GM18498 (cell line): ENCODE measurements around the gene HMGN2.
"Not testable (repeated sequence)": the region's sequence is repeated elsewhere in the genome, so short reads cannot be mapped to it uniquely, and the experiment has no call there.

Source experiments
- ATAC-seq: cut with Tn5 transposase; IDR thresholded peaks from one replicate; pipeline ENCODE4 v1.9.1; 2021; ENCODE audit warnings: mild to moderate bottlenecking, moderate library complexity; ENCODE audit not compliant: unreplicated experiment

Gene HMGN2

DNA sequence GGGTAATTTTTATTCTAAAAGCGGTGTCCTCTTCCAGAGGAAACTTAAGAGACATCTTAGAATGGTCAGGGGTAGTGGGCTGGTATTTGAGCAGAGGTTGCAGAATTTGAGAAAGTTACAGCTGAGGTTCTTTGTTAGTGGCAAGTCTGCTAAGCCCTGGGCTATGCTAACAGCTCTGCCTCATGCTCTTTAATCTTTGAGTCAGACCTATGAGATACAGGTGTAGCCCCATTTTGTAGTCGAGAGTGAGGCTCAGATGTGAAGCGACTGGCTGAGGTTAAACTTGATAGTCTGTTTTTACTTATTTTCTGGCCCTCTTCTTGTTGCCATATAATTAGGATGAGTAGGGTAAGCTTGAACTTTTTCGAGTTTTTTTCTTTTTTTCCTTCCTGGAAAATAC lies 4.7 kb downstream of the HMGN2 start:
- ATAC-seq, result no peak

DNA sequence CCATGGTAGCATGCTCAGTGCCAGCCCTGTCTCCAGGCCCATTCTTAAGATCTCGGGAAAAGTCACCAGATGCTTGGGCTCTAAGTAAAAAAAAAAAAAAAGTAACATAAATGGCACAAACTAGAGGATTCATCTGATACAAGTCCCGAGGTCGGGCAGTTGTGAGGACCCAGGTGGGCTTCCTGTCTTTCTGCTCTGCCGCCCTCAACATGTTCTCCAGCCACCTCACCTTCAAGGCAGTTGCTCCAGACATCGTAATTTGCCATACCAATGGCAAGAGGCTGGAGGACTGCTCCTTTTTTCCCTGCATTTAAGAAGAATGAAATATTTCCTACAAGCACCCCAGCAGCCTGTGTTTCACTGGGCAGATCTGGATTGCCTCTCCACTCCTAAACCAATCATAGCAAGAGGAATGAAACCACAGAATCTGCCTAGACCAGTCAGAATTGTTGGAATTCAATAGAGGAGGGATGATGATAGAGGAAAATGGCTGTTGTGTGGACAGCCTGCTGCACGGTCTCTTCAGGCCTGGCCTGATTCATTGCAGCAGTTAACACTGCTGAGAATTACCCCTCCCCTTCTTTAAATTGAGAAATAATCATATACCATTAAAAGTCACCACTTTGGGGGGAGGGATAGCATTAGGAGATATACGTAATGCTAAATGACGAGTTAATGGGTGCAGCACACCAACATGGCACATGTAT lies 5.4 kb downstream of the HMGN2 start:
- ATAC-seq, result no peak

DNA sequence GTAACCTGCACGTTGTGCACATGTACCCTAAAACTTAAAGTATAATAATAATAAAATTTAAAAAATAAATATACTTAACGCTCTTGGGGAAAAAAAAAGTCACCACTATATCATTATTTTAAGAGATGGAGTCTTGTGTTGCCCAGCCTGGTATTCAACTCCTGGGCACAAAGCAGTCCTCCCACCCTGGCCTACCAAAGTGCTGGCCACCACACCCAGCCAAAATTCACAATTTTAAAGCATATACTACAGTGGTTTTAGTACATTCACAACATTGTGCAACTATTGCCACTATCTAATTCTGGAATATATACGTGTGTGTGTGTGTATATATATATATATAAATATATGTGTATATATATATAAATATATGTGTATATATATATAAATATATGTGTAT lies 5.9 kb downstream of the HMGN2 start:
- no peak for ATAC-seq

DNA sequence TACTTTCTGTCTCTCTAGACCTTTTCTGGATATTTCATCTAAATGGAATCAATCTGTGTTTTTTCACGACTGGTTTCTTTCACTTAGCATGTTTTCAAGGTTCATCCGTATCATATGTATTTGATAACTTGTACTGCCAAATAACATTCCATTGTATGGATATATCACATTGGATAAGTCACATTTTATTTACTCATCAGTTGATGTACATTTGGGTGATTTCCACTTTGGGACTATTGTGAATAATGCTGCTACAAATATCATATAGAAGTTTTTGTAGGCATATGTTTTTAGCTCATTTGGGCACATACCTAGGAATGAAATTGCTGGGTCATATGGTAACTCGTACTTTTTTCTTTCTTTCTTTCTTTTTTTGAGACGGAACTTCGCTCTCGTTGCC lies 6.7 kb downstream of the HMGN2 start:
- no peak for ATAC-seq

DNA sequence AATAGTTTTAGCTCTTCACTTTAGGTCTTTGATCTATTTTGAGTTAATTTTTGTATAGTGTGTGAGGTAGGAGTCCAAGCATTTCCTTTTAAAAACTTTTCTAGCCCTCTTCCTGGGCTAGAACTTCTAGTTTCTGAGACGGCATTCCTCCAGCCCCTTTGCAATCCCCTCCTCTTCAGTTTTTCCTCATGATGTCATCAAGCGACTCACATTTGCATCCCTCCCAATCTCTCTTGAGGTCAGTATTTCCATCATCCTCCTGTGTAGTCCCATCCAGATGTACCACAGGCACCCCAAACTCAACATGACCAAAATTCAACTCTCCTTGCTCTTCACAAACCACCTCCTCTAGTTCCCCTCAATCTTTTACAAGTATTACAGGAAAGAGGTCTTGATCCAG lies 10.7 kb downstream of the HMGN2 start:
- no peak for ATAC-seq

DNA sequence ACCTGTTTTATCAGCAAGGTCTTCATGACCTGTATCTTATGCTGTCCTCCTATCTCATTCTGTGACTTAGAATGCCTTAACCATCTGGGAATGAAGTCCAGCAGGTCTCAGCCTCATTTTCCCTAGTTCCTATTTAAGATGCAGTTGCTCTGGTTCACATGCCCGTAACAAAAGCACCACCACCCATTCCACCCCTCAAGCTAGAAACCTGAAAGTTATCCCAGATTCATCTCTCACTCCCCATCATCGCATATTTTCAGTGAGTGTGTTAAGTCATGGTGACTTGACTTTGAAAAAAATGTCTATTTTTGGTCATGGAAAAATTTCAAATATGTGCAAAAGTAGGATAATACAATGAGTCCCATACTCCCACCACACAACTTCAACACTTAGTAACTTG lies 11.7 kb downstream of the HMGN2 start:
- ATAC-seq, result no peak

DNA sequence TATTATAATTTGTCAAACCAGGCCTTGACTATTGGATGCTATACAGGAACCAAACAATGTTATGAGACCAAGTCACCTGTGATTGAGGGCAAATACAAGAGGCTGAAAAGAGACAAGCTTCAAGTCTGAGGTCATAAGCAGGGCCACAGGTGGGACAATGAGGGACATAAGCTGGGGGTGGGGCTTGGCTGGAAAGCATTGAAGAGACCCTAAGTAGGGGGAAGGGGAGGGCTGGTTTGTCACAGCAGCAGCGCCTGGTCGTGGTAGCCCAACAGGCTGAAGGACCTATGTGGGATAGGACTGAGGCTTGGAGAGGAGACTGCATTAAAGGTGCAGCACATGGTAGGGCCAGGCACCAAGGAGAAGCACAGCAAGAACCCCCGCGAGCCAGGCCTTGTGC lies 17.9 kb downstream of the HMGN2 start:
- no peak for ATAC-seq

DNA sequence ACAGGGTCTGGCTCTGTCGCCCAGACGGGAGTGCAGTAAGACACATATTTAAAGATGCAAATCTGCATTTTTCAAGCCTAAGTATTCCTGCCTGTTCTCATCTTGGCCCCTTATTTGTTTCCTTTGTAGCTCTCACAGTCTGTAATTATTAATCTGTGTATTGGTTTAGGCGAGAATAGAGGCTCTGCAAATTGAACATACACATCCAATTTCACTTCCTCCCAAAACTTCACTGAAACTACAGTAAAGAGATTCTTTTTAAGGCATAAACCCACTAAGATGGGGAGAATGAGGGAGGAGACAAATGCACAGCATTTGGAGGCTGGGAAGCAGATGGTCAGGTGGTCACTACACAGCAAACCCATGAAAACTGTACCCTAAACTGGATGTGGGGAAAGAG lies 21.0 kb downstream of the HMGN2 start:
- no peak for ATAC-seq

DNA sequence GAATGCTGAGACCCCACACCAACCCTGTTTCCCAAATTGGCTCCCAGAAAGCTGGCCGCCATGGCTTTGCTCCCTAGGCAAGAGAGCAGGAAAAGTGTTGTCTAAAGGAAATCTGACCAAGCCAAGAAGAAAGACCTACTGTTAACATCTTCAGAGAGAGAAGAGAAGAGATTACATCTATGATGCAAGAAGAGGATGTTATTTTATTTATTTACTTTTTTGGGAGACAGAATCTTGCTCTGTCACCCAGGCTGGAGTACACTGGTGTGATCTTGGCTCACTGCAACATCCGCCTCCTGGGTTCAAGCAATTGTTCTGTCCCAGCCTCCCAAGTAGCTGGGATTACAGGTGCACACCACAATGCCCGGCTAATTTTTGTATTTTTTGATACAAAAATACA lies 21.7 kb downstream of the HMGN2 start:
- ATAC-seq, result no peak

DNA sequence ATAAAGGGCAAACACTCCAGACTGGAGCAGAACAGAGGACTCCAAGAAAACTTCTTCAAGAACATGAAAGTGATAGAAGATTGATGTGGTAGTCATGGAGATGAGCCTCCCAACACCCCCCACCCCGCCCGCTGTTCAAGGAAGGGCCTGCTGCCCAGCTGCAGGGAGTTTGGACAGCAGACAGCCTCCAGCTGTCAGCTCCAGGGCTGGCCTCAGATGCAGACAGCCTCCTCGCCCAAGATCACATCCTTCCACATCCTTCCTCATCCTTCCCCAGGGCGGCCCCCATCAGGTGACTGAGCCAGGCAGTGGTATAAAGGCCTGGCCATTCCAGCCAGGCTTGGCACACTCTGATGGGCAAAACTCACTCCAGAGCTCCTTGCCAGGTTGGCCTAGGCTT lies 24.6 kb downstream of the HMGN2 start:
- no peak for ATAC-seq

DNA sequence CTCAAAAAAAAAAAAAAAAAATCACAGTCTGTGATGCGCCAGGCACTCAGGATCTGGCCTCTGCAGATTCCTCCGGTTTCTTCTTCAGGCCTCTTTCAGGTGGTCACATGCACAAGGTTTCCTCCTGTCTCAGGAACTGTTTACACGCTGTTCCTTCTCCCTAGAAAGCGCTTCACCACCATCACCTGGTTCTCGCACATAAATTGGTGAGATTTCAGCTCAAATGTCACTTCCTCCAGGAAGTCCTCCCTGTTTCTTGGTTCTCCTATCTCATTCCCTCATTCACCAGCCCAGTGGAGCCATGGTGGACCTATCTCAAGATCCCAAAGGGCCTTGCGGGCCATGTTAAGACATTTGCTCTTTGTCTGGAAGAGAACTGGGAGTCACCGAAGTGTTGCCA lies 26.7 kb downstream of the HMGN2 start:
- ATAC-seq, result no peak

DNA sequence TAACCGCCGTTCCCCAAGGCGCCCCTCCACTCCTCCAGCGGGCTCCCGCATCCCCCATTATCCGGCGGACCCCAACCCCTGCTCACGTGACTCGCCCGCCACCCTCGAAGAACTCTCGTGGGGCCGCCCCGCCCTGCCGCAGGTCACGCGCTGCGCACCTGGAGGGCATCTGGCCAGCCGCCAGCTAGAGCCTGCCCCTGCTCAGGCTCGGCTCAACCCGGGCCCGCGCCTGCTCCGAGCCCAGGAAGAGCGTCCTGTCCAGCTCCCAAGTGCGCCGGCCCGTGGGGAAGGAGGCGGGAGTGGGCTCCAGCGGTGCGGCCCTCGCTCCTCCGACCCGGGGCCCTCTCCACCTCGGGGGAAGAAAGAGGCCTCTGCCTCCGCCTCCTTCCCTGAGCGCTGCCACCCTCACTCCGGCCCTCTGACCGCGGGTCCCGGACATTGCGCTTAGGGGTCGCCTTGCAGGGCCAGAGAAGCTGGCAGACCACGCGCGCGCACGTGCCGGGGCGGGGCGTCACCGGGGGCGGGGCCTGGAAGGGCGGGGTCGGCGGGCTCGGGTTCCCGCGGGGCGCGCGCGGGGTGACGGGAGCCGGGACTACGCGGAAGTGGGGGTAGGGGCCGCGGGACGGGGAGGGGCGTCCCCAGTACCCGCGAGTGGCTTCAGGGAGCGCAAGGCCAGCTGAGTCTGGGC lies 28.4 kb downstream of the HMGN2 start:
- ATAC-seq, result peak; percentile 74

DNA sequence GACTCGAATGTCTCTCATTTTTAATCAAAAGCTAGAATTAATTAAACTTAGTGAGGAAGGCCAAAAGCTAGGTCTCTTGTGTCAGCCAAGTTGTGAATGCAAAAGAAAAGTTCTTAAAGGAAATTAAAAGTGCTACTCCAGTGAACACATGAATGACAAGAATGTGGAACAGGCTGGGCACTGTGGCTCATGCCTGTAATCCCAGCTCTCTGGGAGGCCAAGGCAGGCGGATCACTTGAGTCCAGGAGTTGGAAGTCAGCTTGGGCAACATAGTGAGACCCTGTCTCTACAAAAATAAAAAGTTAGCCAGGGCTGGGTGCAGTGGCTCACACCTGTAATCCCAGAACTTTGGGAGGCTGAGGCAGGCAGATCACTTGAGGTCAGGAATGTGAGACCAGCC lies 38.5 kb downstream of the HMGN2 start:
- not testable (repeated sequence) for ATAC-seq

DNA sequence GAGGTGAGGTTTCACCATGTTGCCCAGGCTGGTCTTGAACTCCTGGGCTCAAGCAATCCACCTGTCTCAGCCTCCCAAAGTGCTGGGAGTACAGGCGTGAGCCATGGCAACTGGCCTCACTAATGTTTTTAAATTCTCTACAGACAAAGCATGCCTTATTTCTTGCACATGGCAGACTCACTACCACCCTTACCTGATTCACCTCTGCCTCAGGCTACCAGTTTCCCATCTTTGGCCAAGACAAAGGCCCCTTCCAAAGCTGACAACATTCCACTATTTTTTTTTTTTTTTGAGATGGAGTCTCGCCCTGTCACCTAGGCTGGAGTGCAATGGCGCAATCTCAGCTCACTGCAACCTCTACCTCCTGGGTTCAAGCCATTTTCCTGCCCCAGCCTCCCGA lies 43.6 kb downstream of the HMGN2 start:
- ATAC-seq, result not testable (repeated sequence)

DNA sequence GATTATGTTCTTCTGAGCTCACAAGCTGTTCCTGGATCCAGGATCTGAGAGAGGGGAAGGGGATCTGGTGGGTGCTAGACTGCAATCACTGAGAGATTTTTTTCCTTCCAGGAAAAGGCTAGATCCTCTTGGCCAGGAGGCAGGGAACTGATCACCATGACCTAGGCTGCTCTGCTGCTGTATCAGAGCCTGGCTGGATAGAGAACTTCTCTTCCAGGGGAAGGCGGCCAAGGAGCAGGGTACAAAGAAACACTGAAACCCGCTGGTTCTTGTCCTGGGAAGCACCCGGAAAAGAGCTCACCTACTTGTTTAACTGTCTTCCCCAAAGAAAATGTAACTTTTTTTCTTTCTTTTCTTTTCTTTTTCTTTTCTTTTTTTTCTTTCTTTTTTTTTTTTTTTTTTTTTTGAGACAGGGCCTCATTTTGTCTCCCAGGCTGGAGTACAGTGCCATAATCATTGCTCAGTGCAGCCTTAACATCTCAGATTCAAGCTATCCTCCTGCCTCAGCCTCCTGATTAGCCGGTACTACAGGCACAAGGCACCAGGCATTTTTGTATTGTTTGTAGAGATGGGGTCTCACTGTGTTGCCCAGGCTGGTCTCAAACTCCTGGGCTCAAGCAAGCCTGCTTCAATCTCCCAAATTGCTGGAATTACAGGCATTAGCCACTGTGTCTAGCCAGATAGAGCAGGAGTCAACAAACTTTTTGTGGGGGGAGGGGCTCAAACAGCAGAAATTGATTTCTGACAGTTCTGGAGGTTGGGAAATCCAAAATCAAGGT lies 44.9 kb downstream of the HMGN2 start:
- no peak for ATAC-seq

DNA sequence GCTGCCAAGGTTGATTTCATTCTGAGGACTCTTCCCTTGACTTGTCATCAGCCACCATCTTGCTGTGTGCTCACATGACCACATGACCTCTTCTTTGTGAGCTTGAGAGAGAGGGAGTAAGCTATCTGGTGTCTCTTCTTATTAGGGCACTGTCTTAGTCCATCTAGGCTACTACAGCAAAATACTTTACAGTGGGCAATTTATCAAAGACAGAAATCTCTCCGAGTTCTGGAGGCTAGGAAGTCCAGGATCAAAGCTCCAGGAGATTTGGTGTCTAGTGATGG lies 45.5 kb downstream of the HMGN2 start:
- no peak for ATAC-seq

DNA sequence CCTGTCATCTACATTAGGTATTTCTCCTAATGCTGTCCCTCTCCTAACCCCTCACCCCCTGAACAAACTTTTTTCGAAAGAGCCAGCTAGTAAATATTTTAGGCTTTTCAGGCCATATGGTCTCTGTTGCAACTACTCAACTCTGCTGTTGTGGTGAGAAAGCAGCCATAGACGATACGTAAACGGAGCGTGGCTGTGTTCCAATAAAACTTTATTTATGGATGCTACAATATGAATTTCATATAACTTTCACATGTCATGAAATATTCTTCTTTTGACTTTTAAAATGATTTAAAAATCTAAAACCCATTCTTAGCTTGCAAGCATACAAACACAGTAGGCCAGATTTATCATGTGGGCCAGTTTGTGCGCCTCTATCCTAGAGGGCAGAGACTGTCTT lies 46.1 kb downstream of the HMGN2 start:
- ATAC-seq, result no peak

DNA sequence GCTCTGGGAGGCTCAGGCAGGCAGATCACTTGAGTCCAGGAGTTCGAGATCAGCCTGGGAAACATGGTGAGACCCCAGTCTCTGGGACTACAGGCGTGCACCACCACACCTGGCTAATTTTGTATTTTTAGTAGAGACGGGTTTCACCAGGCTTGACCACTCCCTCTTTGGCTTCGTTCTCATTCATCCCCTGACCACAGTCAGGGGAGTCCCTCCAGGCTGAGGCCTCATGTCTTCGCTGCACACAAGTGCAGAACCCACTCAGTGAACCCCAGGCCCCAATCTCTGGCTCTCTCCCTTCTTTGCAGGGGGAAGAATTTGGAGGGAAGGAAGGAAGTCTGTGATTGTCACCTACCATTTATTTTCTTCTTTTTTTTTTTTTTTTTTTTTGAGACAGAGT lies 48.1 kb downstream of the HMGN2 start:
- ATAC-seq, result no peak

DNA sequence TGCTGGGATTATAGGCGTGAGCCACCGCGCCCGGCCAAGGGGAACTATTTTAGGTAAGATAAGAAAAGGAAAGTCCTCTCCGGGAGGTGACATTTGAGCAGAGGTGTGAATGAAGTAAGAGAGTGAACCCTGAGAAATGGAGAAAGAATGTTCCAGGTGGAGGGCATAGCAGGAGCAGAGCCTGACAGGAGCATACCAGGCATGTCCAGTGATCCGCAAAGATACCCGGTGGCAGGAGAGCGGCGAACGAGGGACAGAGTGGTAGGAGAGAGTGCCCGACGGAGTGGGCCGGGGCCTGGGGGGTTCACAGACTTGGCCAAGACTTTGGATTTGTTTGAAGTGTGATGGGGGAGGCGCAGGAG lies 49.4 kb downstream of the HMGN2 start:
- no peak for ATAC-seq

DNA sequence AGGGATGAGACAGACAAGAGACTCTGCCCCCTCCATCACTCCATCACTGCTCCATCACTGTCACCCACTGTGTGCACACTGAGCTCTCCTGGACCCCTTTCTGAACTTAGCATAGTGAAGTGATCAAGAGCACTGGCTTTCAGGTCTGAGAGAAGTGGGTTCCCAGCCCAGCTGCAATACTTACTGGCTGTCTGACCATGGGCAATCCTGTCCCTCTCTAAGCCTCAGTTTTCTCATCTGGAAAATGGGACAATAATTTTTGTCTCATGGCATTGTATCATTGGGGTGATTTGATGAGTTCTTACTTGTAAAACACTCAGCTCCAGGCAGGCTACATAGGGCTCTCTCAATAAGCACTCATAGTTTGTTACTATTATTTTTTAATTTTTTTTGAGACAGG lies 49.8 kb downstream of the HMGN2 start:
- ATAC-seq, result no peak

DNA sequence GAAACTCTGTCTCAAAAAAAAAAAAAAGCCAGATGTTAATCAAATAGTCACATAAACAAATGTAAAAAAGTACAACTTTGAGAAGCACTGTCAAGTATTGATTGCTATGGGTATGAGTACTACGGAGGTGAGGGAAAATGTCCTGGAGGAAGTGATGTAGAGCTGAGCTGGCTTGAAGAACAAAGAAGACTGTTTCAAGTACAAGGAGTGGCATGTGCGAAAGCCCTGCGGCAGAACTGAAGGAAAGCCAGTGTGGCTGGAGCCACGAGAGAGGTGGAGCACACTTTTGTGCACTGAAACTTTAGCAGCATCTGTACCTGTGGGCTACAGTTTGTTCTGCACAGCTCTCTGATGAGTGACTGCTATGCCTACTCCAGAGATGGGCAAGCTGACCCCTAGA lies 51.9 kb downstream of the HMGN2 start:
- ATAC-seq, result no peak
